Right atrium auricular region (tissue), 2 donors: Measurements from ENCODE around the gene OTOF. TPM values are rescaled to one million over a fixed set of nuclear protein-coding genes. Genes with fewer than 3 reads are reported as not detected.

ENCODE experiments used
- DNase-seq: peaks from one replicate; pipeline ENCODE4 v3.0.0-alpha.2; 2019; ENCODE audit warnings: low spot score
- H3K27ac ChIP-seq, 2 donors: fragments of 200-600 bp; sonication (generic); 1 replicate in 1 of 2; 2 replicates in 1 of 2; pipeline ENCODE4 v1.5.1; 2016 to 2019
- H3K27me3 ChIP-seq, 2 donors: fragments of 200-600 bp; sonication (generic); one replicate each; pipeline versions ENCODE4 v1.5.1 to v1.6.0; 2017 to 2019
- H3K36me3 ChIP-seq: fragments of 200-600 bp; sonication (generic); one replicate; pipeline ENCODE4 v1.5.1; 2016
- H3K4me1 ChIP-seq, 2 donors: fragments of 200-600 bp; sonication (generic); one replicate each; pipeline versions ENCODE4 v1.5.1 to v1.6.0; 2017 to 2019
- H3K4me3 ChIP-seq, 2 donors: fragments of 200-600 bp; sonication (generic); 1 replicate in 1 of 2; 2 replicates in 1 of 2; pipeline ENCODE4 v1.5.1; 2017 to 2019; ENCODE audit warnings: mild to moderate bottlenecking in 1 of 2, moderate library complexity in 1 of 2
- H3K9me3 ChIP-seq, 2 donors: fragments of 200-600 bp; sonication (generic); one replicate each; pipeline ENCODE4 v1.5.1; 2019
- CTCF ChIP-seq, 2 donors: fragments of 200-600 bp; sonication (generic); IDR thresholded peaks; one replicate each; pipeline ENCODE4 v1.5.1; 2019; ENCODE audit warnings: antibody characterized with exemption in 2 of 2
- total RNA-seq, 2 donors: library from RNA; depleted of rRNA; stranded (reverse); fragments of >200 nt; gene quantifications; one replicate each; pipeline ENCODE4 v1.1.0, GENCODE V29; 2016

The OTOF gene
- total RNA-seq, 2 donors from 2014 or later = 0.08 to 0.33 TPM

- Histone ChIP-seq H3K9me3 (no peaks in the 10 kb centered on the region), H3K4me1 (no peaks in the 10 kb centered on the region), H3K36me3 (no peaks in the 10 kb centered on the region), H3K4me3 (no peak overlapping the region), H3K27ac (no peak overlapping the region), H3K27me3 (no peaks in the 10 kb centered on the region)
- TF ChIP-seq CTCF (IDR thresholded peaks at IDR 0.05) = no peak
- no peak for DNase-seq
Measured at GRCh38 chr2:26412091-26412673, 65.7 kb downstream of the OTOF start.

- Histone ChIP-seq H3K4me3 (no peak overlapping the region), H3K36me3 (no peaks in the 10 kb centered on the region), H3K27ac (no peak overlapping the region), H3K9me3 (no peaks in the 10 kb centered on the region), H3K27me3 (no peaks in the 10 kb centered on the region), H3K4me1 (no peaks in the 10 kb centered on the region)
- no peak for TF ChIP-seq CTCF (IDR thresholded peaks at IDR 0.05)
- DNase-seq = no peak
Measured at GRCh38 chr2:26411419-26411818, 66.5 kb downstream of the OTOF start.

- no peak overlapping the region for H3K4me3 ChIP-seq
- TF ChIP-seq CTCF (IDR thresholded peaks at IDR 0.05) = no peak
- no peak for DNase-seq
- no peaks in the 10 kb centered on the region for H3K4me1 ChIP-seq
- no peaks in the 10 kb centered on the region for H3K36me3 ChIP-seq
- no peaks in the 10 kb centered on the region for H3K27me3 ChIP-seq
- no peak overlapping the region for H3K27ac ChIP-seq
- H3K9me3 ChIP-seq = no peaks in the 10 kb centered on the region
Measured at GRCh38 chr2:26410764-26411243, 67.1 kb downstream of the OTOF start.

GRCh38 chr2:26409785-26410184, 68.1 kb downstream of the OTOF start:
- no peaks in the 10 kb centered on the region for H3K27me3 ChIP-seq
- DNase-seq = no peak

GRCh38 chr2:26407526-26407925, 70.4 kb downstream of the OTOF start:
- Histone ChIP-seq H3K4me1 (no peaks in the 10 kb centered on the region), H3K4me3 (no peak overlapping the region), H3K9me3 (no peaks in the 10 kb centered on the region), H3K27me3 (no peaks in the 10 kb centered on the region), H3K27ac (no peak overlapping the region), H3K36me3 (no peaks in the 10 kb centered on the region)
- TF ChIP-seq CTCF (IDR thresholded peaks at IDR 0.05) = no peak
- DNase-seq = no peak

More at GRCh38 chr2:26409785-26410184, 68.1 kb downstream of the OTOF start:
- no peaks in the 10 kb centered on the region for H3K4me1 ChIP-seq
- H3K9me3 ChIP-seq = no peaks in the 10 kb centered on the region
- no peak overlapping the region for H3K4me3 ChIP-seq
- TF ChIP-seq CTCF (IDR thresholded peaks at IDR 0.05) = no peak
- no peak overlapping the region for H3K27ac ChIP-seq
- no peaks in the 10 kb centered on the region for H3K36me3 ChIP-seq

Other genes with a start within 250 kb of the OTOF start
- 100 to 1,000 TPM; 333 to 364 TPM for gene HADHA, start 233.5 kb downstream of the OTOF start, total RNA-seq
- gene HADHB, start 233.2 kb downstream of the OTOF start, total RNA-seq = 100 to 1,000 TPM; 756 to 770 TPM
- gene SELENOI, start 132.0 kb downstream of the OTOF start, total RNA-seq = 10 to 100 TPM in 1 of 2 donors, 1 to 10 TPM in 1; 7.6 to 11.6 TPM
- not detected for gene ADGRF3, start 131.3 kb downstream of the OTOF start, total RNA-seq
- not detected for gene DRC1, start 76.2 kb downstream of the OTOF start, total RNA-seq
- gene CIB4, start 163.2 kb upstream of the OTOF start, total RNA-seq = not detected
- gene KCNK3, start 214.6 kb upstream of the OTOF start, total RNA-seq = 10 to 100 TPM; 47.5 to 50.0 TPM